ENCODE measurements around the gene MOSPD2.
A peak's percentile ranks its signal among the peaks of the same experiment; 100 is the strongest.

MOSPD2 gene

GRCh38 chrX:14946606-14947155 lies 73.5 kb downstream of the MOSPD2 start:
- no peak for TF ChIP-seq CTCF (IDR thresholded peaks at IDR 0.05; ENCODE audit: control insufficient read depth, insufficient read depth, low read depth, low read length, missing control alignments)
- H3K4me3 ChIP-seq (ENCODE audit: control insufficient read depth, low read depth, low read length) = no peak overlapping the region
- DNase-seq (ENCODE audit: low read depth) = no peak

DNA sequence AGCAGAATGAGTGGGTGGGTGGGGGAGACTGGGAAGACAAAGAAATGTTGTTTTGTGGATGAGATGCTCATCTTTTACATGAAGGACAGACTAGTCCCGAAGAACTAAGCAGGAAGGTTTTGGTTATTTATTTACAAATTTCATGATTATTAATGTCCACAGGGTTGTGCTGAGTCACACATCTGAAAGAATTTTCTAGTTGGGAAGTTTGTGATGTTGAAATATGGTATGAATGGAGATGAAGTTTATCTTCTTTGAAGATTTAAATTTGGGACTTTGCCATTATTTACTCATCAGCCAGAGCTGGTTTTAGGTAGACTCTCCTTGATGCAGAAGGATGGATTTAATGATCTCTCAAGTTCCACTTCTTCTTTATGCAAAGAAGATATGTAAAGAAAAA lies 75.5 kb downstream of the MOSPD2 start:
- no peak for DNase-seq (ENCODE audit: low read depth)
- no peak overlapping the region for H3K4me3 ChIP-seq (ENCODE audit: control insufficient read depth, low read depth, low read length)
- no peak for TF ChIP-seq CTCF (IDR thresholded peaks at IDR 0.05; ENCODE audit: control insufficient read depth, insufficient read depth, low read depth, low read length, missing control alignments)

DNA sequence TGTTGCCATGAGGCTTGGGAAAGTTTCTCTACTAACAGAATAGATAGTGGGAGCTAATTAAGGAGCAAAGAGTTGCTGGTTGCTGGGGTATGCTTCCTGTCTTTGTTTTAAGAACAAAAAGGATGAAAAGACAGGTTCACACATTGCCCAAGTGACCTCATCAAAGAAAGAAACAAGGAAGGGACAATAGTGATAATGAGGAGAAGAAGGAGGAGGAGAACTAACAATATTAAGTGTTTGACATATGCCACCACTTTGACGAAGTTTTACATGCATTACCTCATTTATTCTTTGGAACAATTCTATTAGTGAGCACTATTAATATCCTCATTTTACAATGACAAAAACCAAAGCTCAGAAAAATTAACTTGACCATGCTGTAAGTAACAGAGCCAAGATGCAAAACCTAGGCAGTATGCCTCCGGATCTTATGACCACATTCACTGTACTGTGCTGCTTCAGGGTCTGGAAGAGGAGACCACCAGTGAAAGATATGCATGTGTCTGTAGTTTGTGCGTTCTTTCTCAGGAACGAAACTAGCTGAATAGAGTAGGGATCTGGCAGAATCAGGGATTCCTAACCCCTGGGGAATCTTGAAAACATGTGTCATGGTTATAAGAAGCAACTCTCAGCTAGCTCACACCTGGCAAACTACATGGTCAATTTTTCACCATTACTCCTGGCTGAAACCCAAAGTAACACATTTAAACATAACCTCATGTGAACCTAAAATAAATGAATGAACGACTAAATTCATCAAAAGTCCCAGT lies 83.8 kb downstream of the MOSPD2 start:
- no peak for DNase-seq (ENCODE audit: low read depth)
- H3K4me3 ChIP-seq (ENCODE audit: control insufficient read depth, low read depth, low read length) = no peak overlapping the region
- TF ChIP-seq CTCF (IDR thresholded peaks at IDR 0.05; ENCODE audit: control insufficient read depth, insufficient read depth, low read depth, low read length, missing control alignments) = no peak

DNA sequence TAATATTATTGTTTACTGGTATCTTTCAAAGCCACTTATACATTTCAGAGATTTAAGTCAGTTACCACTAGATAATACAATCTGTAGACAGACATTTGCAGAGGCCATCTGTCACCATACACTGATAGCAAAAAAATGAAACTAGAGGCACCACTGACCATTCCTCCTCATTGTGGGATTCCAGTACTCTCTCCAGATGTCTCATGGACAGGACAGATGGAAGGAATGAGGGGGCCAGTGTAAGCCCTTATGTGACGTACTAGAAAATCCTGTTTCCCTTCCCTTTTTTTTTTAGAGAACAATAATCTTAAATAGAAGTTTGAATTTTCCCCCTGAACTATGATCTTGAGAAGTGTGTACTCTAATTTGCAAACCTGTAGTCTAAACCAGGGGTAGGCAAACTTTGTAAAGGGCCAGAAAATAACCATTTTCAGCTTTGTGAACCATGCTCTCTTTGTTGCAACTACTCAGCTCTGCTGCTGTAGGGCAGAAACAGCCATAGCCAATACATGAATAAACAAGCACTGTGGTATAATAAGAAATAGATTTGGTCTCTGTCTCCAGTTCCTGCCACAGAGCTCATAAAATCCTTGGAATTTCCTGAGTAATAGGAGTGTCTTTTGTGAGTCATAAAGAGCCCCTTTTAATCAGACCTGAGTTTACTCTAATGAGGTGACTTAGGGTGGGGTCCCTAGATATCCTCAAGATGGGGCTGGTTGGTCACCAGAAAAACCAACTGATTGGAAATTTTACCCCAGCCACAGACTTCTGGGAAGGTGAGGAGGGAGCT lies 90.4 kb downstream of the MOSPD2 start:
- no peak overlapping the region for H3K4me3 ChIP-seq (ENCODE audit: control insufficient read depth, low read depth, low read length)
- TF ChIP-seq CTCF (IDR thresholded peaks at IDR 0.05; ENCODE audit: control insufficient read depth, insufficient read depth, low read depth, low read length, missing control alignments) = no peak
- DNase-seq (ENCODE audit: low read depth) = peak; percentile 38

- no peak overlapping the region for H3K4me3 ChIP-seq (ENCODE audit: control insufficient read depth, low read depth, low read length)
- TF ChIP-seq CTCF (IDR thresholded peaks at IDR 0.05; ENCODE audit: control insufficient read depth, insufficient read depth, low read depth, low read length, missing control alignments) = peak; percentile 23
- peak; percentile 16 for DNase-seq (ENCODE audit: low read depth)
Measured at GRCh38 chrX:14964500-14964899, 91.3 kb downstream of the MOSPD2 start.
